HG03520 (cell line): ENCODE measurements around the gene BCCIP.

Source experiments
- ATAC-seq: cut with Tn5 transposase; IDR thresholded peaks from one replicate; pipeline ENCODE4 v1.9.1; 2021; ENCODE audit warnings: mild to moderate bottlenecking, moderate library complexity; ENCODE audit not compliant: unreplicated experiment

BCCIP gene

DNA sequence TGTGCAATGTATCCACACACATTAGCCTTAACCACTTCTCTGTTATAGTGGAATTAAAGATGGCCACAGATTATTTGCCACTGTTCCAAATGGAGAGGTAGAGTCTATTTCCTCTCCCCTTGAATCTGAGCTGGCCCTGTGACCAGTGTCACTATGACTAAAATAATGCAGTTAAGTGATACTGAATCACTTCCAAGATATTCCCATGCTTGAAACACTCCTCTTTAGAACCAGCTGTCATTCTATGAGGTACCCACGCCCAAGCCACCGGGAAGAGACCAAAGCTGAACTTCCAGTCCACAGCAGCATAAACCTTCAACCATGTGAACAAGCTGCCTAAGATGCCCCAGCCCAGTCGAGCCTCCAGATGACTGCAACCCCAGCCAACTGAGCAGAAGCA is 59.9 kb downstream of the BCCIP start:
- no peak for ATAC-seq
